Measurements from ENCODE around the gene CSRP2. TPM values are rescaled to one million over a fixed set of nuclear protein-coding genes. Genes with fewer than 3 reads are reported as not detected.

The CSRP2 gene
- total RNA-seq, 1 experiment from 2014 or later, result 7.8 TPM

- H3K27ac ChIP-seq (ENCODE audit: low read length), result no peak overlapping the region
- DNase-seq (ENCODE audit: low read depth, low spot score) (no peak), ATAC-seq (no peak)
- BruUV-seq (replicated peaks), result no TSS peak
- no peaks in the 10 kb centered on the region for H3K9me3 ChIP-seq (ENCODE audit: control insufficient read depth, insufficient read depth, low read depth, low read length)
- POLR2A ChIA-PET, result no interaction called here
- in situ Hi-C loops (cut with HindIII; ENCODE audit: low pct_unique_long_range_greater_than_20kb, low sequenced_read_pairs), result no loop called here
- H3K36me3 ChIP-seq (ENCODE audit: control insufficient read depth, insufficient read depth, low read length), result peaks cover 5% of the 10 kb centered on the region
- H3K4me3 ChIP-seq (ENCODE audit: low read depth in 2 of 2, low read length in 2 of 2), result no peak overlapping the region
- CTCF ChIA-PET, result no interaction called here
- intact Hi-C loops (cut with micrococcal nuclease; ENCODE audit: unreplicated experiment), result loop anchor here (10.0 kb wide), 1 partner anchor 77 kb away; no protein-coding TSS in a partner anchor
- no peaks in the 10 kb centered on the region for H3K4me1 ChIP-seq (ENCODE audit: control insufficient read depth, insufficient read depth, low read length)
- H3K27me3 ChIP-seq (ENCODE audit: control insufficient read depth, insufficient read depth, low read length), result no peaks in the 10 kb centered on the region
- no peak for TF ChIP-seq TCF7L2 (IDR thresholded peaks at IDR 0.05; ENCODE audit: low read depth, low read length)
- no peak for TF ChIP-seq REST (IDR thresholded peaks at IDR 0.05; ENCODE audit: insufficient read depth in 1 of 2, low read depth in 2 of 2, low read length in 1 of 2)
- no peak for TF ChIP-seq CTCF (IDR thresholded peaks at IDR 0.05)
These were observed 30.7 kb downstream of the CSRP2 start for GRCh38 chr12:76848132-76848531.

GRCh38 chr12:76847260-76847659 lies 31.6 kb downstream of the CSRP2 start:
- Histone ChIP-seq H3K4me3 (ENCODE audit: low read depth in 2 of 2, low read length in 2 of 2) (no peak overlapping the region), H3K27me3 (ENCODE audit: control insufficient read depth, insufficient read depth, low read length) (no peaks in the 10 kb centered on the region), H3K9me3 (ENCODE audit: control insufficient read depth, insufficient read depth, low read depth, low read length) (no peaks in the 10 kb centered on the region), H3K36me3 (ENCODE audit: control insufficient read depth, insufficient read depth, low read length) (peaks cover 5% of the 10 kb centered on the region), H3K4me1 (ENCODE audit: control insufficient read depth, insufficient read depth, low read length) (no peaks in the 10 kb centered on the region), H3K27ac (ENCODE audit: low read length) (no peak overlapping the region)
- no peak for TF ChIP-seq TCF7L2 (IDR thresholded peaks at IDR 0.05; ENCODE audit: low read depth, low read length)
- ChIA-PET CTCF (no interaction called here), POLR2A (no interaction called here)
- no peak for ATAC-seq
- DNase-seq (ENCODE audit: low read depth, low spot score), result no peak
- no TSS peak for BruUV-seq (replicated peaks)
- intact Hi-C loops (cut with micrococcal nuclease; ENCODE audit: unreplicated experiment), result loop anchor here (10.0 kb wide), 1 partner anchor 78 kb away; no protein-coding TSS in a partner anchor
- in situ Hi-C loops (cut with HindIII; ENCODE audit: low pct_unique_long_range_greater_than_20kb, low sequenced_read_pairs), result no loop called here

- in situ Hi-C loops (cut with HindIII; ENCODE audit: low pct_unique_long_range_greater_than_20kb, low sequenced_read_pairs), result no loop called here
- intact Hi-C loops (cut with micrococcal nuclease; ENCODE audit: unreplicated experiment), result no loop called here
- Histone ChIP-seq H3K27me3 (ENCODE audit: control insufficient read depth, insufficient read depth, low read length) (no peaks in the 10 kb centered on the region), H3K4me1 (ENCODE audit: control insufficient read depth, insufficient read depth, low read length) (no peaks in the 10 kb centered on the region), H3K27ac (ENCODE audit: low read length) (no peak overlapping the region), H3K36me3 (ENCODE audit: control insufficient read depth, insufficient read depth, low read length) (no peaks in the 10 kb centered on the region), H3K4me3 (ENCODE audit: low read depth in 2 of 2, low read length in 2 of 2) (no peak overlapping the region), H3K9me3 (ENCODE audit: control insufficient read depth, insufficient read depth, low read depth, low read length) (no peaks in the 10 kb centered on the region)
- TF ChIP-seq SIN3A (IDR thresholded peaks at IDR 0.05; ENCODE audit: borderline replicate concordance, insufficient read depth, low read depth, low read length) (no peak), REST (IDR thresholded peaks at IDR 0.05; ENCODE audit: insufficient read depth in 1 of 2, low read depth in 2 of 2, low read length in 1 of 2) (no peak), CTCF (IDR thresholded peaks at IDR 0.05) (no peak), POLR2AphosphoS5 (IDR thresholded peaks at IDR 0.05; ENCODE audit: low read depth, low read length) (no peak)
- DNase-seq (ENCODE audit: low read depth, low spot score) (no peak), ATAC-seq (no peak)
- no TSS peak for BruUV-seq (replicated peaks)
- ChIA-PET CTCF (no interaction called here), POLR2A (no interaction called here)
These were observed 42.2 kb downstream of the CSRP2 start for GRCh38 chr12:76836633-76837032.

All from Panc1 (cell line).